Measurements from ENCODE around the gene PYROXD2. TPM values are rescaled to one million over a fixed set of nuclear protein-coding genes. Genes with fewer than 3 reads are reported as not detected.

Gene PYROXD2
- polyA plus RNA-seq, 1 experiment, result 20.3 TPM

GRCh38 chr10:98416606-98417388 is 1.8 kb upstream of the PYROXD2 start:
- Histone ChIP-seq H3K9me3 (ENCODE audit: control insufficient read depth, insufficient read depth, low read length) (no peaks in the 10 kb centered on the region; the same call in 1 of the 2 replicates), H3K4me3 (ENCODE audit: low read depth, low read length) (no peak overlapping the region), H3K27me3 (ENCODE audit: control insufficient read depth, insufficient read depth, low read length) (no peaks in the 10 kb centered on the region), H3K27ac (ENCODE audit: low read depth, low read length) (no peak overlapping the region)
- no peak for DNase-seq (ENCODE audit: low read depth, low spot score)
- CTCF ChIA-PET, result interaction anchor here (1.1 kb wide), 1 partner anchor 9 kb away, joined by 5 read pairs; no protein-coding TSS in a partner anchor
- no peak for TF ChIP-seq CTCF (IDR thresholded peaks at IDR 0.05; ENCODE audit: low read depth, low read length)
- POLR2A ChIA-PET, result no interaction called here

- CTCF ChIA-PET, result interaction anchor here (0.7 to 1.9 kb wide), 3 partner anchors 10 to 106 kb away, joined by 4 to 12 read pairs (median 6); no protein-coding TSS in a partner anchor
- H3K4me3 ChIP-seq (ENCODE audit: low read depth, low read length), result no peak overlapping the region
- no peak for TF ChIP-seq CTCF (IDR thresholded peaks at IDR 0.05; ENCODE audit: low read depth, low read length)
- DNase-seq (ENCODE audit: low read depth, low spot score), result no peak
- no peaks in the 10 kb centered on the region; the same call in 1 of the 2 replicates for H3K9me3 ChIP-seq (ENCODE audit: control insufficient read depth, insufficient read depth, low read length)
- H3K27ac ChIP-seq (ENCODE audit: low read depth, low read length), result no peak overlapping the region
- H3K27me3 ChIP-seq (ENCODE audit: control insufficient read depth, insufficient read depth, low read length), result no peaks in the 10 kb centered on the region
- POLR2A ChIA-PET, result interaction anchor here (0.5 to 2.1 kb wide), 15 partner anchors 8 to 262 kb away, joined by 3 to 7 read pairs (median 4); partner anchors contain the start of gene LOXL4
Measured at GRCh38 chr10:98415731-98416119, 743 bp upstream of the PYROXD2 start.

GRCh38 chr10:98414578-98414931 is 427 bp downstream of the PYROXD2 start:
- Histone ChIP-seq H3K27ac (ENCODE audit: low read depth, low read length) (peak overlapping the region; percentile 39), H3K4me3 (ENCODE audit: low read depth, low read length) (peak overlapping the region; percentile 82), H3K9me3 (ENCODE audit: control insufficient read depth, insufficient read depth, low read length) (no peaks in the 10 kb centered on the region; the same call in 1 of the 2 replicates), H3K27me3 (ENCODE audit: control insufficient read depth, insufficient read depth, low read length) (no peaks in the 10 kb centered on the region)
- DNase-seq (ENCODE audit: low read depth, low spot score), result no peak
- no peak for TF ChIP-seq CTCF (IDR thresholded peaks at IDR 0.05; ENCODE audit: low read depth, low read length)
- POLR2A ChIA-PET, result interaction anchor here (0.6 to 2.1 kb wide), 10 partner anchors 9 to 1693 kb away, joined by 3 to 7 read pairs (median 4); partner anchors contain the start of gene LOXL4
- CTCF ChIA-PET, result interaction anchor here (0.6 to 1.9 kb wide), 4 partner anchors 11 to 171 kb away, joined by 3 to 12 read pairs (median 4); no protein-coding TSS in a partner anchor

- TF ChIP-seq CTCF (IDR thresholded peaks at IDR 0.05; ENCODE audit: low read depth, low read length), result no peak
- H3K27ac ChIP-seq (ENCODE audit: low read depth, low read length), result peak overlapping the region; percentile 68
- DNase-seq (ENCODE audit: low read depth, low spot score), result peak; percentile 39
- no peak overlapping the region for H3K4me3 ChIP-seq (ENCODE audit: low read depth, low read length)
- ChIA-PET CTCF (interaction anchor here (1.0 to 2.7 kb wide), 3 partner anchors 14 to 102 kb away, joined by 3 to 15 read pairs (median 11); no protein-coding TSS in a partner anchor), POLR2A (interaction anchor here (0.9 to 1.7 kb wide), 4 partner anchors 8 to 88 kb away, joined by 3 to 5 read pairs (median 4); no protein-coding TSS in a partner anchor)
- H3K9me3 ChIP-seq (ENCODE audit: control insufficient read depth, insufficient read depth, low read length), result no peaks in the 10 kb centered on the region; the same call in 1 of the 2 replicates
- H3K27me3 ChIP-seq (ENCODE audit: control insufficient read depth, insufficient read depth, low read length), result no peaks in the 10 kb centered on the region
Measured at GRCh38 chr10:98411768-98412167, 3.2 kb downstream of the PYROXD2 start.
